Small intestine (tissue), 4 donors: ENCODE results near the gene DCAF12. TPM values are rescaled to one million over a fixed set of nuclear protein-coding genes. Genes with fewer than 3 reads are reported as not detected.

Source experiments
- polyA plus RNA-seq, 4 donors: library from polyadenylated mRNA; stranded (reverse) in 3 of 4; unstranded in 1 of 4; fragments of 200-250 nt in 3 of 4; fragments of 120-200 nt in 1 of 4; gene quantifications; one replicate each; pipeline versions ENCODE4 v1.2.1 to v1.2.3, GENCODE V29; 2013
- donor health status: healthy with polysubstance abuse.
- donor health status: Bipolar disorder and iron deficiency.
- donor health status: healthy.

The DCAF12 gene
- polyA plus RNA-seq, 4 donors = 16.2 to 45.3 (median 20.4) TPM

Other genes with a start within 250 kb of the DCAF12 start
- 10 to 100 TPM in 2 of 4 donors, 1 to 10 TPM in 2; 4.6 to 27.9 (median 11.5) TPM for gene UBAP2, start 77.8 kb downstream of the DCAF12 start, polyA plus RNA-seq
- gene UBAP1, start 52.3 kb upstream of the DCAF12 start, polyA plus RNA-seq = 10 to 100 TPM; 32.6 to 44.1 (median 37.5) TPM
- gene KIF24, start 202.6 kb upstream of the DCAF12 start, polyA plus RNA-seq = 1 to 10 TPM in 2 of 4 donors, under 1 TPM in 2; 0.27 to 2.1 (median 0.98) TPM
- gene NUDT2, start 202.9 kb upstream of the DCAF12 start, polyA plus RNA-seq = 10 to 100 TPM; 24.9 to 47.3 (median 31.5) TPM